ENCODE measurements around the gene C12orf75. TPM values are rescaled to one million over a fixed set of nuclear protein-coding genes. Genes with fewer than 3 reads are reported as not detected.

C12orf75 gene
- total RNA-seq, 1 donor from 2014 or later, result 96.1 TPM

DNA sequence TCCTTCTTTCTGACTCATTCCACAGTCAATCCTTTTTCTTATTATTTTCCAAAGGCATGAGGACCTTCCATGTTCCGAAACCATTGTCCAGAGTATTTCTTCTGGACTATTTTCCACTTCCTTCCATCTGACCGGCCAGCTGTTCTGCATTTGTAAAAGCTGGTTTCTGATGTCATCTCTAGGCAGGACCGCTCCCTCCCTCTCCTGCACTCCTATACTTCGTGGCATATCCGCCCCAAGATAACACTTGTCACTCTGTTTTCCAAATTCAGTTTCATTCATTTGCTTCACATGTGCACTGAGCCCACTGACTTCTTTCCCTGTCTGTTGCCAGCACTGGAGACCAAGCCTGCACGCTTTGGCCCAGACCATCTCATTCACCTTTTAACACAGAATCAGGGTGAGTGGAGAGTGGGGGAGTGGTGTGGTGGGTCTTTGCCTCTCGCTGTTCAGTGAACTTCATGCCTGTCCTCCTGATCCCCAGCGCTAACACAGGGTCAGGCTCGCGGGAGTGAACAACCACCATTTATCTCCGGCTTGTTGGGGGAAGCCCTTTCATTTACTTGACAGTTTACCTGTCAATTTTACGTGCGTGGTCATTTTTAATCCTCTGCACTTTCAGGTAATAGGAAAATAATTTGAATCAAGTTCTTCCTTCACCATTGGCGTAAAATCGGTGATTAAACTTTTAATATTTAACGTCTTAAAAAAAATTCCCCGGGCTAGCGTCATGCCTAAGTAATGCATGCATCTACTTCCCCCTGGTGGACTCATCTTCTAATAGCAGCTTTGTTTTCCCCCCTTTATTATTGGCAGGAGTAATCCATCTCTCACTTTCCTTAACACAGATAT lies 52.5 kb downstream of the C12orf75 start:
- no peaks in the 10 kb centered on the region for H3K27me3 Mint-ChIP-seq
- H3K4me3 Mint-ChIP-seq, result no peak overlapping the region
- no peaks in the 10 kb centered on the region for H3K9me3 Mint-ChIP-seq
- DNase-seq, result peak; percentile 80
- H3K27ac Mint-ChIP-seq, result no peak overlapping the region
- H3K36me3 Mint-ChIP-seq (ENCODE audit: low read depth), result no peaks in the 10 kb centered on the region
- intact Hi-C loops (cut with micrococcal nuclease), result loop anchor here (1.0 to 2.0 kb wide), 2 partner anchors 62 to 104 kb away; no protein-coding TSS in a partner anchor
- H3K4me1 Mint-ChIP-seq, result no peaks in the 10 kb centered on the region

DNA sequence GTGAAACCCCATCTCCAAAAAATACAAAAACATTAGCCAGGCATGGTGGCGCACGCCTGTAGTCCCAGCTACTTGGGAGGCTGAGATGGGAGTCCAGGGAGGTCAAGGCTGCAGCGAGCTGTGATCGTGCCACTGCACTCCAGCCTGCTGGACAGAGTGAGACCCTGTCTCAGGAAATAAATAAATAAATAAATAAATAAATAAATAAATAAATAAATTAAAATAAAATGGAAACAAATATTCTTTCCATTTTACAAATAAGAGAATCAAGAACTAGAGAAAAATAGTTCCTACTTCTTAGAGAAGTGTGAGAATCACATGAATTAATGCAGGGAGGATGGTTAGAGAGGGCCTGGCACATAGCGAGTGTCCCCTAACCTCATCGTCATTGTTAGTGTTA lies 53.7 kb downstream of the C12orf75 start:
- H3K27me3 Mint-ChIP-seq, result no peaks in the 10 kb centered on the region
- intact Hi-C loops (cut with micrococcal nuclease), result no loop called here
- H3K27ac Mint-ChIP-seq, result no peak overlapping the region
- no peaks in the 10 kb centered on the region for H3K9me3 Mint-ChIP-seq
- no peaks in the 10 kb centered on the region for H3K4me1 Mint-ChIP-seq
- no peak overlapping the region for H3K4me3 Mint-ChIP-seq
- DNase-seq, result no peak
- no peaks in the 10 kb centered on the region for H3K36me3 Mint-ChIP-seq (ENCODE audit: low read depth)

DNA sequence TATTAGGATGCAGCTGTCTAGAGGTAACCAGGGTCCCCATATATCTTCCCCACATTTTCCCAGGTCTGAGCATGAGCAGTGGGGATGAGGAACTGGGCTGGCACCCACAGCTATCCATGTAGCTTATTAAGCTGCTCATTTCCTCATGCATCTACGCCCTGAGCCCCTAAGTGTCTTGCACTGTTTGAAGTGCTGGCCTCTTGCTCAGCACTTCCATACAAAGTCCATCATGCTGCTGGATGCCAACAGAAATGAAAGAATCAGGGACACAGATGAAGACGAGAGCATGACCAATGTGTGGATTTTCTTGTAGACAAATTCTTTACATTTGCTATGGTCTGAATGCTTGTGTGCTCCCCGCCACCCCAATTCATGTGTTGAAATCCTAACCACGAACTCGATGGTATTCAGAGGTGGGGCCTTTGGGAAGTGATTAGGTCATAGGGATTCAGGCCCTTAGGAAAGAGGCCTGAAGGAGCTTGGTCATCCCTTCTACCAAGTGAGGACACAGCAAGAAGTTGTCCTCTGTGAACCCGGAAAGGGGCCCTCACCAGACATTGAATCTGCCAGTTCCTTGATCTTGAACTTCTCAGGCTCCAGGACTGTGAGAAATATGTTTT lies 54.5 kb downstream of the C12orf75 start:
- Mint-ChIP-seq H3K4me3 (no peak overlapping the region), H3K36me3 (ENCODE audit: low read depth) (no peaks in the 10 kb centered on the region), H3K4me1 (no peaks in the 10 kb centered on the region), H3K27ac (no peak overlapping the region), H3K9me3 (no peaks in the 10 kb centered on the region), H3K27me3 (no peaks in the 10 kb centered on the region)
- DNase-seq, result no peak
- intact Hi-C loops (cut with micrococcal nuclease), result no loop called here

DNA sequence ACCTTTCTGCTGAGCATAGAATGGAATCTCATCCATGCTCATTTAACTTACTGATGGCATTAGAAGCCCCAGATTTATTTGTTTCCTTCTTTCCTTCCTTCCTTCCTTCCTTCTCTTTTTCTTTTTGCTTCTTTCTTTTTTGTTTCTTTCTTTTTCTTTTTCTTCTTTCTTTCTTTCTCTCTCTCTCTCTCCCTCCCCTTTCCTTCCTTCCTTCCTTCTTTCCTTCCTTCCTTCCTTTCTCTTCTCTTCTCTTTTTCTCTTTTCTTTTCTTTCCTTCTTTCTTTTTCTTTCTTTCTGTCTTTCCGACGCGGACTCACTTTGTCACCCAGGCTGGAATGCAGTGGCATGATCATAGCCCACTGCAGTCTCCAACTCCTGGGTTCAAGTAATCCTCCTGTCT lies 55.9 kb downstream of the C12orf75 start:
- no peak overlapping the region for H3K4me3 Mint-ChIP-seq
- no peaks in the 10 kb centered on the region for H3K27me3 Mint-ChIP-seq
- DNase-seq, result no peak
- intact Hi-C loops (cut with micrococcal nuclease), result no loop called here
- H3K9me3 Mint-ChIP-seq, result no peaks in the 10 kb centered on the region
- H3K27ac Mint-ChIP-seq, result no peak overlapping the region
- no peaks in the 10 kb centered on the region for H3K36me3 Mint-ChIP-seq (ENCODE audit: low read depth)
- no peaks in the 10 kb centered on the region for H3K4me1 Mint-ChIP-seq

DNA sequence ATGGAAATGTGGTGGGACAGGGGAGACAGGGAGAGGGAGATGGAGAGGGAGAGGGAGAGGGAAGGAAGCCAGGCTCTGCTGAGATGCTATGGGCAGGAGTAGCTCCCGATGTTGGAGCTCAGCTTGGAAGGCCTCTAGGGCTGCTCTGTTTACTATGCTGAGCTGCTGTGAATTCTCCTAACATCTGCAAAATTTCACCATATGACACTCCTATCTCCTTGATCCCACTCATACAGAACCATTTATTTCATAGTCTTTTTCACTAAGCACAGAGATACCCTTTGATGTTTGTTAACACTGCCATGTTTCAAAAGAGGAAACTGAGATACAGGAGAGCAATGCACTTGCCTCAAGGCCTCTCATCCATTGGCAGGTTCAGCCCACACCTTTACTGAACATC lies 60.7 kb downstream of the C12orf75 start:
- Mint-ChIP-seq H3K27me3 (no peaks in the 10 kb centered on the region), H3K27ac (no peak overlapping the region), H3K36me3 (ENCODE audit: low read depth) (no peaks in the 10 kb centered on the region), H3K4me3 (no peak overlapping the region), H3K4me1 (no peaks in the 10 kb centered on the region), H3K9me3 (no peaks in the 10 kb centered on the region)
- intact Hi-C loops (cut with micrococcal nuclease), result no loop called here
- DNase-seq, result no peak

DNA sequence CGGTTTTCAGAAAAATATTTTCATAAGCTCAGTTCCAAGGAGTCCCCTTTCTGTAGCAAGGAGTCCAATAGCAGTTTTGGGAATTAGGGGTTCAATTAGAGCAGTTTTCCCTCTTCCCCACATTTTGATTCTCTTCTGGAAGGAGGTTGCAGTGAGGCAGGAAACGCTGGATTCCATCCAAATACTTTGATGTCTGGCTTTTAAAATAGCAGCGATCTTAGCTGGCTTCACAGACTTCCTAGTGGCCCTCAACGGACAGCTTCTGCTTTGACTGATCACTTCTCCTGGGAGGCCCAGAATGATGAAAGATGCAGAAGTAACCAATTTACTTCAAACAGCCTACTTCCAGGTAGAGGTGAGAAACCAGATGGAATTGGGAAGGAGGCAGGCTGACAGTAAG lies 63.1 kb downstream of the C12orf75 start:
- Mint-ChIP-seq H3K4me3 (no peak overlapping the region), H3K27ac (no peak overlapping the region), H3K36me3 (ENCODE audit: low read depth) (peaks cover 13% of the 10 kb centered on the region), H3K9me3 (peaks cover 15% of the 10 kb centered on the region), H3K27me3 (no peaks in the 10 kb centered on the region), H3K4me1 (no peaks in the 10 kb centered on the region)
- DNase-seq, result no peak
- intact Hi-C loops (cut with micrococcal nuclease), result no loop called here

DNA sequence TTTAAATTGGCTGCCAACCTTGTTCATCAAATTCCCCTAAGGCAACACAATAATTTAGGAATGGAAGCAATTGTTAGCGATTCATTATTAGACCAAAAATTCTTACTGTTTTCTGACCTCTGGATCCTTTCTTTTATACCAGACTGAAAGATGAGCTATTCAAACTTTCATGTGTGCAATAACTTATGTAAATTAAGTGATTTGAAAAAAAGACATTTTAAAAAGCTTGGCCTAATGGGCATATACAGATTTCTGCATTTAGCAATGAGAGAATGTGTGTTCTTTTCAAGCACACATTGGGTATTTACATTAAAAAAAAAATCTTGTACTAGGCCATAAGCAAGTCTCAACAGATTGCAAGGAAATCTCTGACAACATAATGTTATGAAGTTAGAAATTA lies 65.5 kb downstream of the C12orf75 start:
- H3K9me3 Mint-ChIP-seq, result peaks cover 22% of the 10 kb centered on the region
- peaks cover 23% of the 10 kb centered on the region for H3K36me3 Mint-ChIP-seq (ENCODE audit: low read depth)
- DNase-seq, result no peak
- intact Hi-C loops (cut with micrococcal nuclease), result no loop called here
- no peak overlapping the region for H3K27ac Mint-ChIP-seq
- no peak overlapping the region for H3K4me3 Mint-ChIP-seq
- no peaks in the 10 kb centered on the region for H3K4me1 Mint-ChIP-seq
- H3K27me3 Mint-ChIP-seq, result no peaks in the 10 kb centered on the region

DNA sequence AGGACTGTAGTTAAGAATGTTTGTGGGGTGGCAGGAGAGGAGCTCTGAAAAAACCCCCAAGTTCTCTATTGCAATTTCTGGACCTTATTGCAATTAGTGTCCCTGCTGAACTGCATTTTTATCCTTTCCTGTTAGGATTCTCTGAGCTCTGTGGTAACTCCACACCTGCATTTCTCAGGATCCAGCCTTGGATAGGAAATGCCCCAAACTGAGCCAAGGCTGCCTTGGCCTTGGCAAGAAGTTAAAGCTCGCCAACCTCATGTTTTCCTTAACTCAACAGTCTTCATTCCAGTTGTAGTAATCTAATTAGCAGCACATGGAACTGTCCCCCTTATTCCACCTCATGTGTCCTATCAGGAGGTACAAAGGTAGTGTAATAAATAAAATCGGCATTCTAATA lies 66.5 kb downstream of the C12orf75 start:
- Mint-ChIP-seq H3K9me3 (peaks cover 22% of the 10 kb centered on the region), H3K4me3 (no peak overlapping the region), H3K27ac (no peak overlapping the region), H3K4me1 (no peaks in the 10 kb centered on the region), H3K36me3 (ENCODE audit: low read depth) (peaks cover 23% of the 10 kb centered on the region), H3K27me3 (no peaks in the 10 kb centered on the region)
- intact Hi-C loops (cut with micrococcal nuclease), result no loop called here
- DNase-seq, result no peak

DNA sequence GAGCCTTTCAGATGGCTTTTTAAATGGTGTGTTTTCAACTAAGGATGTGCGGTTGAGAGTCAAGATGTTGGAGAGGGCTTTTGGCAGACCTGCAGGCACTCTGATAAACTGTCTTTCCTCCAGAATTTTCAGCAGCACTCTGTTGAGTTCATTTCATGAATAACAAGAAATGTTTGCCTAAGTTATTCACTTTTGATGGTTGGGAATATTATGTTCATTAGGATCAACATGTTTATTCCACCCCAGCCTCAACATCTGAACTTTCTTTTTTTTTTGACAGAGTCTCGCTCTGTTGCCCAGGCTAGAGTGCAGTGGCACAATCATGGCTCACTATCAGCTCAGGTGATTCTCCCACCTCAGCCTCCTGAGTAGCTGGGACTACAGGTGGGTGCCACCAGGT lies 68.4 kb downstream of the C12orf75 start:
- peaks cover 26% of the 10 kb centered on the region for H3K36me3 Mint-ChIP-seq (ENCODE audit: low read depth)
- H3K27ac Mint-ChIP-seq, result no peak overlapping the region
- peaks cover 26% of the 10 kb centered on the region for H3K9me3 Mint-ChIP-seq
- no peaks in the 10 kb centered on the region for H3K4me1 Mint-ChIP-seq
- no peak for DNase-seq
- H3K4me3 Mint-ChIP-seq, result no peak overlapping the region
- intact Hi-C loops (cut with micrococcal nuclease), result no loop called here
- no peaks in the 10 kb centered on the region for H3K27me3 Mint-ChIP-seq

DNA sequence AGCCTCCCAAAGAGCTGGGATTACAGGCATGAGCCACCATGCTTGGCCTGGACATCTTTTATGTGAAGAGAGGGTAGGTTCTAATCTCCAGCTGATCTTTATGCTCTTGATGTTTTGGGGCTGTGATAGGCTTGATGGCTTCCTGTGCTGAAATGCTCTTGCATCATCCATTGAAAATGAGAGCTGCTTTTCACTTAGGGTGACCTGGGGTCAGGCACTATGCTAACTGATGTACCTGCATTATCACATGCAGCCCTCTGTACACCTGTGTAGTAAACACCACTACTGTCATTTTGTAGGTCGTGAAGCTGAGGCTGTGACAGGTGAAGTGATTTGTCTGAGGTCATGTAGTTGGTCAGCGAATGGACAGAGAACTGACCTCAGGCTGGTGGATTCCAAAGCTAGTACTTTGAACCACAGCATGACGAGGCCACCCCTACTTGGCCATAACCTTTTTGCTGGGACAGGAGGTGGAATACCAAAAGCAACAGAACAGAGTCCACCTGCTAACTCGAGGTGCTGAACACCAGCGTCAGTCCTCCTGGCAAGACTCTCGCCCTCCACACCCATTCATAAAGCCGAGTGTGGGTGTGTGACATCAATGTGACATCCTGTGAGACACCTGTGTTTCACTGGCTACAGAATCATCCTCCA lies 69.1 kb downstream of the C12orf75 start:
- H3K36me3 Mint-ChIP-seq (ENCODE audit: low read depth), result peaks cover 28% of the 10 kb centered on the region
- intact Hi-C loops (cut with micrococcal nuclease), result no loop called here

DNA sequence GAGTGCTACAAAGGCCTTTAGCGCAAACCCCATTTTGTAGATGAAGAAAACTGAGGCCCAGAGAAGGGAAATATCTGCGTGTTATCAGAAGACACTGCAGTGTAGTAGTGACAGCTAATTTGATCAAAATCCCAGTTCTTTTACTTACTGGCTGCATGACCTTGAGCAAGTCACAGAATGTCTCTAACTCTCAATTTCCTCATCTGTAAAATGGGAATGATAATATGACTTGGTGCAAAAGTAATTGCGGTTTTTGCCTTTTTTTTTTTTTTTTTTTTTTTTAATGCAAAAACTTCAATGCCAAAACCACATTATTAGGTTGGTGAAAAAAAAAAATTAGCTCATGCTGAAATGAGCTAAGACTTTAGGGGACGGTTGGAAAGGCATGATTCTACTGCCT lies 69.7 kb downstream of the C12orf75 start:
- no peak for DNase-seq
- Mint-ChIP-seq H3K4me1 (no peaks in the 10 kb centered on the region), H3K27ac (no peak overlapping the region), H3K36me3 (ENCODE audit: low read depth) (peaks cover 28% of the 10 kb centered on the region), H3K27me3 (no peaks in the 10 kb centered on the region), H3K9me3 (peaks cover 36% of the 10 kb centered on the region), H3K4me3 (no peak overlapping the region)
- intact Hi-C loops (cut with micrococcal nuclease), result no loop called here

More for the DNA sequence above, 69.1 kb downstream of the C12orf75 start:
- H3K9me3 Mint-ChIP-seq, result peaks cover 32% of the 10 kb centered on the region
- no peak overlapping the region for H3K27ac Mint-ChIP-seq
- H3K27me3 Mint-ChIP-seq, result no peaks in the 10 kb centered on the region
- no peak for DNase-seq
- no peak overlapping the region for H3K4me3 Mint-ChIP-seq
- H3K4me1 Mint-ChIP-seq, result no peaks in the 10 kb centered on the region

DNA sequence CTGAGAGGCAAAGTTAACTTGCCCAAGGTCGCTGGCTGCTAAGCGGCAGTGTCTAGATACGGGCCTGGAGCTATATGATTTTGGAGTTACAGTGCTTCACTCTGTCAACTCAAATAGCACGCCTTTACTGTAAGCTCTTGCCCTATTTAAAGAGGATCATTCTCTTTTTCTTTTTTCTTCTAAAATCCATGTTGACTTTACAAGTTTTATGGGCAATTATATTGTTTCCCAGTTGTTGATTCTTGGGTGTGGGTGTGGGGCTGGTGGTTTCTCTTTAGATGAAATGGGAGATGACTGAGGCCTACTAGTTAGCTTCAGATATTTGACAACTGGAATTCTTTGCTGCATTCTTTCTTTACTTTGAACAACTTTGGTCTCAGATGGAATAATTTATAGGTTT lies 70.7 kb downstream of the C12orf75 start:
- Mint-ChIP-seq H3K4me3 (no peak overlapping the region), H3K9me3 (peaks cover 36% of the 10 kb centered on the region), H3K27me3 (no peaks in the 10 kb centered on the region), H3K36me3 (ENCODE audit: low read depth) (peaks cover 28% of the 10 kb centered on the region), H3K4me1 (no peaks in the 10 kb centered on the region), H3K27ac (no peak overlapping the region)
- intact Hi-C loops (cut with micrococcal nuclease), result no loop called here
- no peak for DNase-seq

DNA sequence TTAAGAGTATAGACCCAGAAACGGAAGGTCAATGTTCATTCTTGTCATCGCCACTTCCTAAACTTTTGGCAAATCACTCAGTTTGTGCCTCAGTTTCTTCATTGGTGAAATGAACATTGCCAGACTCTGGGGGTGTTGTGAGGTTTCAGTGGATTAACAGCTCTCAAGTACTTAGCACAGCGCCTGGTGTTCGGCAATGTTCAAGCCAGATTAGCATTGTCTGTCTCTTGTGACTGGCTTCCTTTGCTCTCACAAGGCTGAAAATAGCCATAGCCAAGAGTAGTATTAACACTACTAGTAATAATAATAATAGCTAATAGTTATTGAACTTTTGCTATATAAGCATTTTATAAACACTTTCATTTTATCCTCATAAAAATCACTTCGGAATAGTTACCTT lies 71.9 kb downstream of the C12orf75 start:
- H3K27me3 Mint-ChIP-seq, result no peaks in the 10 kb centered on the region
- intact Hi-C loops (cut with micrococcal nuclease), result no loop called here
- H3K9me3 Mint-ChIP-seq, result peaks cover 33% of the 10 kb centered on the region
- H3K4me1 Mint-ChIP-seq, result no peaks in the 10 kb centered on the region
- peaks cover 24% of the 10 kb centered on the region for H3K36me3 Mint-ChIP-seq (ENCODE audit: low read depth)
- H3K27ac Mint-ChIP-seq, result no peak overlapping the region
- no peak for DNase-seq
- H3K4me3 Mint-ChIP-seq, result no peak overlapping the region

DNA sequence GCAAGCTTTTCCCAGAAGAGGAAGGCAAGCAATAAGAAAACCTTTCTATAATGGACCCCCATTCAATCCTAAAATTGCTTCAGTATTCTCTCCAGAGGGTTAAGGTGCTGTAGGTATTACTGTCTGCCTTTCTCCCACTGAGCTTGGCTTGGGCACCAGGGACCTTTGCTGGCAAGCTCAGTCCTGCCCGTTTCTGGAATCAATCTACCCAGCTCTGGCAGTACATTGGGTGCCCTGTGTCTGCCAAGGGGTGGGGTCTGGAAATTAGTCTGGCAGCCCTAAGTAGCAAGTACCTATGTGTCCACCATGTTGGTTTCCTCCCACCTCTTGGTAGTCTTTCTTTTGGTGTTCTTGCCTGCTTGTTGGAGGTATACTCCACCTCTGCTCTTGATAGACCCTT lies 72.6 kb downstream of the C12orf75 start:
- DNase-seq, result no peak
- H3K27ac Mint-ChIP-seq, result no peak overlapping the region
- peaks cover 20% of the 10 kb centered on the region for H3K36me3 Mint-ChIP-seq (ENCODE audit: low read depth)
- no peak overlapping the region for H3K4me3 Mint-ChIP-seq
- peaks cover 26% of the 10 kb centered on the region for H3K9me3 Mint-ChIP-seq
- intact Hi-C loops (cut with micrococcal nuclease), result no loop called here
- H3K4me1 Mint-ChIP-seq, result no peaks in the 10 kb centered on the region
- no peaks in the 10 kb centered on the region for H3K27me3 Mint-ChIP-seq

Data from activated CD4-positive, alpha-beta T cell treated with anti-CD3 and anti-CD28 coated beads, Interleukin-2, amount 10 ng/mL, durations not matched to agents 24 days and 14 days (primary cell).